Right lobe of liver (tissue), 6 donors: ENCODE results near the gene IQCH. TPM values are rescaled to one million over a fixed set of nuclear protein-coding genes. Genes with fewer than 3 reads are reported as not detected.
"Not testable (repeated sequence)": the region's sequence is repeated elsewhere in the genome, so short reads cannot be mapped to it uniquely, and the experiment has no call there.

Experiments
- ATAC-seq, 4 donors: fragments of 200-7000 bp; cut with Tn5 transposase; one replicate each; pipeline ENCODE4 v1.9.1; 2020; ENCODE audit warnings: mild to moderate bottlenecking in 4 of 4, moderate library complexity in 4 of 4
- DNase-seq, 3 donors: peaks; one replicate each; pipeline ENCODE4 v3.0.0-alpha.2; 2020
- H3K27ac ChIP-seq, 3 donors: fragments of 200-600 bp; one replicate each; pipeline ENCODE4 v1.8.0; 2022
- H3K27me3 ChIP-seq, 2 donors: fragments of 200-600 bp; one replicate each; pipeline ENCODE4 v1.8.0; 2022
- H3K36me3 ChIP-seq, 4 donors: fragments of 200-600 bp; sonication (generic) in 1 of 4; one replicate each; pipeline versions ENCODE4 v1.5.1 to v1.8.0; 2017 to 2022; ENCODE audit warnings: control low read depth in 1 of 4
- H3K4me1 ChIP-seq, 4 donors: fragments of 200-600 bp; sonication (generic) in 1 of 4; one replicate each; pipeline versions ENCODE4 v1.5.1 to v1.8.0; 2017 to 2022; ENCODE audit warnings: control low read depth in 1 of 4
- H3K4me3 ChIP-seq, 3 donors: fragments of 200-600 bp; one replicate each; pipeline ENCODE4 v1.8.0; 2022
- H3K9me3 ChIP-seq, 4 donors: fragments of 200-600 bp; sonication (generic) in 1 of 4; one replicate each; pipeline versions ENCODE4 v1.5.1 to v1.8.0; 2017 to 2022; ENCODE audit warnings: control low read depth in 1 of 4
- POLR2A ChIP-seq: fragments of 450-650 bp; IDR thresholded peaks from one replicate; pipeline ENCODE4 v1.6.1; 2017; ENCODE audit warnings: antibody characterized with exemption, mild to moderate bottlenecking
- WGBS: methylation state at CpG from one replicate; pipeline ENCODE4 v1.1.6; 2018; ENCODE audit warnings: low coverage, low lambda C conversion rate; ENCODE audit not compliant: insufficient coverage; ENCODE audit errors: missing lambda C conversion rate; 5-methylcytosine and 5-hydroxymethylcytosine counted together
- intact Hi-C, 2 donors: fragments of 100-400 bp; cut with DNase I; formaldehyde crosslinking; loops; one replicate each; pipeline versions ENCODE4 v1.11.2 to v1.14.1; 2022
- total RNA-seq, 6 experiments: library from RNA; depleted of rRNA in 2 of 6; stranded (reverse); fragments of >200 nt in 2 of 6; fragmentation: NEBNext Ultra II Directional in 3 of 6; extraction: Animal tissue kit (Norgen Biotek cat#: 25700) in 3 of 6; gene quantifications; one replicate each; pipeline versions ENCODE4 v1.1.0 to v1.2.4, GENCODE V29; 2016 to 2023
- TF ChIP-seq, protein P1 (sequence below), 4 donors: fragments of 200-600 bp in 3 of 4; fragments of 450-650 bp in 1 of 4; IDR thresholded peaks; one replicate each; pipeline versions ENCODE4 v1.5.1 to v1.8.0; 2016 to 2022; ENCODE audit warnings: antibody characterized with exemption in 4 of 4, mild to moderate bottlenecking in 2 of 4
- donor health status: DM: no; HTN: yes; CAD: no.
- donor health status: DM: no; HTN: no; CAD: no.
- donor health status: DM: no; HTN: no; CAD: no.
- donor health status: DM: no; HTN: yes; CAD: no.
- donor health status: DM: no; HTN: yes; CAD: no.

IQCH gene
- total RNA-seq, 6 experiments from 2014 or later = 0.91 to 2.3 (median 1.4) TPM

DNA sequence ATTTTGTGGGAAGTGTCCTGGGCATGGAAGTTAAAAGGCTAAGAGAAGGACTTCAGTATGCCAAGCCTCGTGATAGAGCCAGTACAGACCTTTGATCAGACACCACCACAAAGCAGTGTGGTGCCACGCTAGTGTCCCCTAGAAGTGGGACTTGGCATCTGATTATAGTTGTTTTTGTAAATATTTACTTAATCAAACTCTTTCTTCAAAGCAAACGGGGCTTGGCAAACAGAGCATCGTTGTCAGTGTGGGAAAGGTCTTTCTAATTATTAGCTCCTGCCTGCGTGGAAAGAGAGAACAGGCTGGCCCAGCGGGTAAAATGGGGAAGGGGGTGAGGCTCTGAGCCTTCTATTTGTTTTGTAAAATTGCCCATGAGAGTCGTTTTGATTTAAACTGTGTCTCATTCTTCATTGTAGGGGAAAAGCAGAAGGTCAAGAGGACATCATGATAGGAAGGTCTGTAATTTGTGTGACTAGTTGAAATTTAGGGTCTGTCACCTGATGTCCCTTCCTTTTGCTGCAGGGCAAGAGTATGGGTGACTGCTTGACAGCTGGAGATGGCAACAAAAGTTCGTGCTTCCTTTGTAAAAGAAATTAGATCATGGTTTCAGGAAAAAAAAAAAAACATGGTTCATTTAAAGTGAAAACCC lies 105.0 kb downstream of the IQCH start:
- Histone ChIP-seq H3K4me3 (peak overlapping the region in 1 of 3 donors; percentile 23), H3K27ac (peak overlapping the region; percentile 51 to 90 (median 87)), H3K36me3 (no peaks in the 10 kb centered on the region), H3K4me1 (peaks cover 0 to 17% (median 8%) of the 10 kb centered on the region in 4 donors), H3K9me3 (no peaks in the 10 kb centered on the region), H3K27me3 (no peaks in the 10 kb centered on the region)
- TF ChIP-seq POLR2A = no peak
- TF ChIP-seq, protein P1, sequence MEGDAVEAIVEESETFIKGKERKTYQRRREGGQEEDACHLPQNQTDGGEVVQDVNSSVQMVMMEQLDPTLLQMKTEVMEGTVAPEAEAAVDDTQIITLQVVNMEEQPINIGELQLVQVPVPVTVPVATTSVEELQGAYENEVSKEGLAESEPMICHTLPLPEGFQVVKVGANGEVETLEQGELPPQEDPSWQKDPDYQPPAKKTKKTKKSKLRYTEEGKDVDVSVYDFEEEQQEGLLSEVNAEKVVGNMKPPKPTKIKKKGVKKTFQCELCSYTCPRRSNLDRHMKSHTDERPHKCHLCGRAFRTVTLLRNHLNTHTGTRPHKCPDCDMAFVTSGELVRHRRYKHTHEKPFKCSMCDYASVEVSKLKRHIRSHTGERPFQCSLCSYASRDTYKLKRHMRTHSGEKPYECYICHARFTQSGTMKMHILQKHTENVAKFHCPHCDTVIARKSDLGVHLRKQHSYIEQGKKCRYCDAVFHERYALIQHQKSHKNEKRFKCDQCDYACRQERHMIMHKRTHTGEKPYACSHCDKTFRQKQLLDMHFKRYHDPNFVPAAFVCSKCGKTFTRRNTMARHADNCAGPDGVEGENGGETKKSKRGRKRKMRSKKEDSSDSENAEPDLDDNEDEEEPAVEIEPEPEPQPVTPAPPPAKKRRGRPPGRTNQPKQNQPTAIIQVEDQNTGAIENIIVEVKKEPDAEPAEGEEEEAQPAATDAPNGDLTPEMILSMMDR (IDR thresholded peaks at IDR 0.05) = no peak
- DNase-seq (peak; percentile 33 to 81 (median 70)), ATAC-seq (peak; percentile 86 to 90 (median 88))
- WGBS = 12% methylated on average over 8 of the region's 8 CpGs
- intact Hi-C loops = no loop called here

DNA sequence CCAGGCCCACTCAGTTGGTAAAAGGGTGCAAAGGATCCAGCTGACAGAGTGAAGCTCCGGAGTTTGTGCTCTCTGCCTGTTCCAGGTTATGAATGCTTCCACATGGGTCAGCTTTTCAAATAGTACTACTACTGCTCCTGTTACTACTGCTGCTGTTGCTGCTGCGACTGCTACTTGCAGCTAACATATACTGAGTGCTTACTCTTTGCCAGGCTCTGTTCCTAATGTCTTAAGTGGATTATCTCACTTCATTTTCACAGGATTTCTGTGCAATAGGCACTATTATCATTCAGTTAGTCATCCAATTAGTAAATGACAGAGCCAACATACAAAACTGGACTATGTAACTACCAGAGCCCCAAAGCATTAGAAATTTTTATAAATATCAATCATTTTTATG lies 106.5 kb downstream of the IQCH start:
- intact Hi-C loops = no loop called here
- ATAC-seq (no peak), DNase-seq (no peak)
- H3K36me3 ChIP-seq = no peaks in the 10 kb centered on the region
- WGBS = 50% methylated on average over 1 of the region's 2 CpGs
- no peak overlapping the region for H3K4me3 ChIP-seq
- H3K27me3 ChIP-seq = no peaks in the 10 kb centered on the region
- no peak for TF ChIP-seq POLR2A
- TF ChIP-seq, protein P1 (IDR thresholded peaks at IDR 0.05) = no peak
- H3K9me3 ChIP-seq = no peaks in the 10 kb centered on the region
- peaks cover 0 to 17% (median 8%) of the 10 kb centered on the region in 4 donors for H3K4me1 ChIP-seq
- H3K27ac ChIP-seq = no peak overlapping the region

DNA sequence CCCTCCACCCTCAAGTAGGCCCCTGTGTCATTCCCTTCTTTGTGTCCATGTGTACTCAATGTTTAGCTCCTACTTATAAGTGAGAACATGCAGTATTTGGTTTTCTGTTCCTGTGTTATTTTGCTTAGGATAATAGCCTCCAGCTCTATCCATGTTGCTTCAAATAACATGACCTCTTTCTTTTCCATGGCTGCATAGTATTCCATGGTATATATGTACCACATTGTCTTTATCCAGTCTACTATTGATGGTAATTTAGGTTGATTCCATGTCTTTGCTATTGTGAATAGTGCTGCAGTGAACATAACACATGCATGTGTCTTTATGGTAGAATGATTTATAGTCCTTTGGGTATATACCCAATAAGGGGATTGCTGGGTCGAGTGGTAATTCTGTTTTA lies 109.1 kb downstream of the IQCH start:
- intact Hi-C loops, H3K27me3 ChIP-seq, H3K9me3 ChIP-seq, ATAC-seq, H3K36me3 ChIP-seq, DNase-seq, H3K4me3 ChIP-seq, H3K27ac ChIP-seq: not testable (repeated sequence)
- peaks cover 0 to 12% (median 5%) of the 10 kb centered on the region in 4 donors for H3K4me1 ChIP-seq
- 100% methylated on average over 1 of the region's 1 CpG for WGBS

DNA sequence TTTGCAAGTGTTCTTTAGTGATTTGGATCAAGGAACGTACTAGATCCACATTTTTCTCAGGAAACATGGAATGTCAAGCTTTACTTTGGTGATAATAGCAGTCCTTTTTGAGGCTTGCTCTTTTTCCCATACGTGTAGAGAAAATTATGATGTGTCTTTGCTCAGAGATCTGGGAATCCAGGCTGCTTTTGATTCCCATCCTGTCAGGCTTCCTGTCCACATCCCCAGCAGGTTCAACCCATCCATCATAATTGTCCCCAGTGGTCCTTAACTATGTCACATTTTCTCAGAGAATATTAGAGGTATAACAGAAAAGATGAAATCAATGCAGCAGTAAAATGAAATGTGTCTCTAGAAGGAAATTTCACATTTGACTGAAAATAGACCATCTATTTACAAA lies 111.4 kb downstream of the IQCH start:
- Histone ChIP-seq H3K4me1 (peaks cover 0 to 15% (median 4%) of the 10 kb centered on the region in 4 donors), H3K4me3 (no peak overlapping the region), H3K36me3 (no peaks in the 10 kb centered on the region), H3K27me3 (no peaks in the 10 kb centered on the region), H3K27ac (no peak overlapping the region), H3K9me3 (no peaks in the 10 kb centered on the region)
- 100% methylated on average over 1 of the region's 2 CpGs for WGBS
- intact Hi-C loops = no loop called here
- TF ChIP-seq, protein P1 (IDR thresholded peaks at IDR 0.05) = no peak
- TF ChIP-seq POLR2A = no peak
- DNase-seq = no peak
- ATAC-seq = no peak

DNA sequence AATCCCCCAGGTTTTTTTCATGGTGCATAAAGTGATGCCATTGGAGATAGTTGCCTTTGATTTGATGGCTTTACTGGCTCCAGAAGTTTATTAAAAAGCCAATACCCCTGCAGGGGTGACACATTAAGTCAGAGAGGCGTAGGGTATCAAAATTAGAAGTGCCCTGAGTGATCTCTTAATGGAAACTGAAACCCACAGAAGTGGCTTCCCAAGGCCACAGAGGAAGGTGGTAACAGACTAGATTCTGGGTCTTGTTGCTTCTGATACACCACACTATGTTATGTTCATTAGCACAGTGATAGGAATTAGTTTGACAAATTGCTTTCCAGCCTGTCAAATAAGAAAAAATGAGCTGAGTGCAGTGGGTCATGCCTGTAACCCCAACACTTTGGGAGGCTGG lies 112.3 kb downstream of the IQCH start:
- TF ChIP-seq, protein P1 (IDR thresholded peaks at IDR 0.05) = no peak
- TF ChIP-seq POLR2A = no peak
- no peaks in the 10 kb centered on the region for H3K9me3 ChIP-seq
- WGBS = 80% methylated on average over 1 of the region's 1 CpG
- no peaks in the 10 kb centered on the region for H3K36me3 ChIP-seq
- no peaks in the 10 kb centered on the region for H3K27me3 ChIP-seq
- H3K27ac ChIP-seq = no peak overlapping the region
- DNase-seq (no peak), ATAC-seq (no peak)
- H3K4me1 ChIP-seq = peaks cover 0 to 15% (median 4%) of the 10 kb centered on the region in 4 donors
- intact Hi-C loops = no loop called here
- no peak overlapping the region for H3K4me3 ChIP-seq
